Stimulated activated naive CD8-positive, alpha-beta T cell treated with anti-CD3 and anti-CD28 coated beads, Interleukin-15, amount 100 ng/mL, for 72 hours (primary cell): ENCODE data around the gene ATP2A3.
A peak's percentile ranks its signal among the peaks of the same experiment; 100 is the strongest.
"Not testable (repeated sequence)": the region's sequence is repeated elsewhere in the genome, so short reads cannot be mapped to it uniquely, and the experiment has no call there.

ENCODE experiments used
- ATAC-seq: fragments of 150-1000 bp; cut with Tn5 transposase; 2 replicates; pipeline ENCODE4 v1.10.0; 2021; ENCODE audit warnings: mild to moderate bottlenecking, moderate library complexity
- DNase-seq, 2 donors: peaks; one replicate each; pipeline ENCODE4 v3.0.0; 2021 to 2022
- H3K27ac Mint-ChIP-seq, 2 donors: one replicate each; pipeline ENCODE4 v1.8.0; 2022; ENCODE audit warnings: mild to moderate bottlenecking in 2 of 2, mixed read lengths in 2 of 2, moderate library complexity in 2 of 2
- H3K27me3 Mint-ChIP-seq: one replicate; pipeline ENCODE4 v1.8.0; 2022; ENCODE audit warnings: mixed read lengths
- H3K4me1 Mint-ChIP-seq: one replicate; pipeline ENCODE4 v1.8.0; 2022; ENCODE audit warnings: mild to moderate bottlenecking, mixed read lengths
- H3K4me3 Mint-ChIP-seq, 2 donors: one replicate each; pipeline ENCODE4 v1.8.0; 2022; ENCODE audit warnings: mild to moderate bottlenecking in 2 of 2, mixed read lengths in 2 of 2, moderate library complexity in 1 of 2
- H3K9me3 Mint-ChIP-seq, 2 donors: one replicate each; pipeline ENCODE4 v1.8.0; 2022; ENCODE audit warnings: mixed read lengths in 2 of 2

The ATP2A3 gene

GRCh38 chr17:3955673-3955988, 8.6 kb downstream of the ATP2A3 start:
- ATAC-seq (no peak), DNase-seq (no peak)
- Mint-ChIP-seq H3K4me1 (peaks cover 50% of the 10 kb centered on the region), H3K9me3 (no peaks in the 10 kb centered on the region), H3K4me3 (no peak overlapping the region), H3K27me3 (no peaks in the 10 kb centered on the region), H3K27ac (no peak overlapping the region)

GRCh38 chr17:3954976-3955672, 9.1 kb downstream of the ATP2A3 start:
- Mint-ChIP-seq H3K27me3 (no peaks in the 10 kb centered on the region), H3K4me3 (no peak overlapping the region), H3K4me1 (peaks cover 45% of the 10 kb centered on the region), H3K9me3 (no peaks in the 10 kb centered on the region), H3K27ac (peak overlapping the region in 1 of 2 donors; percentile 54)
- DNase-seq (no peak), ATAC-seq (no peak)

GRCh38 chr17:3954086-3954485, 10.2 kb downstream of the ATP2A3 start:
- Mint-ChIP-seq H3K9me3 (no peaks in the 10 kb centered on the region), H3K4me1 (peaks cover 35% of the 10 kb centered on the region), H3K4me3 (no peak overlapping the region), H3K27me3 (no peaks in the 10 kb centered on the region), H3K27ac (no peak overlapping the region)
- no peak for ATAC-seq
- no peak for DNase-seq

- Mint-ChIP-seq H3K9me3 (no peaks in the 10 kb centered on the region), H3K27me3 (no peaks in the 10 kb centered on the region), H3K4me1 (peaks cover 33% of the 10 kb centered on the region), H3K27ac (peak overlapping the region in 1 of 2 donors; percentile 76), H3K4me3 (no peak overlapping the region)
- DNase-seq (no peak), ATAC-seq (no peak)
These were observed 10.7 kb downstream of the ATP2A3 start for GRCh38 chr17:3953542-3953941.

- H3K4me3 Mint-ChIP-seq, result no peak overlapping the region
- no peaks in the 10 kb centered on the region for H3K9me3 Mint-ChIP-seq
- peaks cover 20% of the 10 kb centered on the region for H3K4me1 Mint-ChIP-seq
- no peak for ATAC-seq
- no peaks in the 10 kb centered on the region for H3K27me3 Mint-ChIP-seq
- DNase-seq, result no peak
- H3K27ac Mint-ChIP-seq, result no peak overlapping the region
These were observed 12.1 kb downstream of the ATP2A3 start for GRCh38 chr17:3952186-3952585.

- DNase-seq, result no peak
- H3K9me3 Mint-ChIP-seq, result no peaks in the 10 kb centered on the region
- no peaks in the 10 kb centered on the region for H3K27me3 Mint-ChIP-seq
- no peak overlapping the region for H3K4me3 Mint-ChIP-seq
- H3K4me1 Mint-ChIP-seq, result peaks cover 12% of the 10 kb centered on the region
- no peak overlapping the region for H3K27ac Mint-ChIP-seq
- no peak for ATAC-seq
These were observed 12.8 kb downstream of the ATP2A3 start for GRCh38 chr17:3951420-3951819.

- no peak overlapping the region for H3K4me3 Mint-ChIP-seq
- H3K27ac Mint-ChIP-seq, result no peak overlapping the region
- ATAC-seq, result no peak
- no peaks in the 10 kb centered on the region for H3K27me3 Mint-ChIP-seq
- peaks cover 8% of the 10 kb centered on the region for H3K4me1 Mint-ChIP-seq
- DNase-seq, result no peak
- H3K9me3 Mint-ChIP-seq, result no peaks in the 10 kb centered on the region
These were observed 13.2 kb downstream of the ATP2A3 start for GRCh38 chr17:3951003-3951402.

GRCh38 chr17:3950584-3950983, 13.7 kb downstream of the ATP2A3 start:
- H3K9me3 Mint-ChIP-seq, result no peaks in the 10 kb centered on the region
- no peak overlapping the region for H3K4me3 Mint-ChIP-seq
- peaks cover 8% of the 10 kb centered on the region for H3K4me1 Mint-ChIP-seq

GRCh38 chr17:3949418-3949817, 14.8 kb downstream of the ATP2A3 start:
- Mint-ChIP-seq H3K27ac (peak overlapping the region in 1 of 2 donors; percentile 72), H3K4me3 (no peak overlapping the region), H3K4me1 (peaks cover 5% of the 10 kb centered on the region), H3K27me3 (no peaks in the 10 kb centered on the region), H3K9me3 (no peaks in the 10 kb centered on the region)
- ATAC-seq (no peak), DNase-seq (no peak)

More at GRCh38 chr17:3950584-3950983, 13.7 kb downstream of the ATP2A3 start:
- Mint-ChIP-seq H3K27ac (peak overlapping the region in 1 of 2 donors; percentile 33), H3K27me3 (no peaks in the 10 kb centered on the region)
- DNase-seq (no peak), ATAC-seq (no peak)

- not testable (repeated sequence) for H3K9me3 Mint-ChIP-seq, H3K4me1 Mint-ChIP-seq, H3K4me3 Mint-ChIP-seq, H3K27ac Mint-ChIP-seq, H3K27me3 Mint-ChIP-seq, DNase-seq, ATAC-seq
These were observed 15.7 kb downstream of the ATP2A3 start for GRCh38 chr17:3948551-3948950.

GRCh38 chr17:3947318-3947810, 16.9 kb downstream of the ATP2A3 start:
- H3K27me3 Mint-ChIP-seq, result no peaks in the 10 kb centered on the region
- peaks cover 14% of the 10 kb centered on the region for H3K4me1 Mint-ChIP-seq
- no peak overlapping the region for H3K4me3 Mint-ChIP-seq
- DNase-seq (no peak), ATAC-seq (no peak)
- no peak overlapping the region for H3K27ac Mint-ChIP-seq
- no peaks in the 10 kb centered on the region for H3K9me3 Mint-ChIP-seq

- ATAC-seq, result no peak
- H3K27ac Mint-ChIP-seq, result peak overlapping the region in 1 of 2 donors; percentile 40
These were observed 17.5 kb downstream of the ATP2A3 start for GRCh38 chr17:3946711-3947235.

GRCh38 chr17:3944485-3945388, 19.5 kb downstream of the ATP2A3 start:
- Mint-ChIP-seq H3K4me1 (peaks cover 14% of the 10 kb centered on the region), H3K9me3 (no peaks in the 10 kb centered on the region), H3K4me3 (no peak overlapping the region), H3K27ac (no peak overlapping the region), H3K27me3 (no peaks in the 10 kb centered on the region)
- ATAC-seq (peak; percentile 61), DNase-seq (peak; percentile 44 to 48)

More at GRCh38 chr17:3946711-3947235, 17.5 kb downstream of the ATP2A3 start:
- DNase-seq, result no peak
- H3K4me1 Mint-ChIP-seq, result peaks cover 14% of the 10 kb centered on the region
- H3K4me3 Mint-ChIP-seq, result no peak overlapping the region
- H3K27me3 Mint-ChIP-seq, result no peaks in the 10 kb centered on the region
- no peaks in the 10 kb centered on the region for H3K9me3 Mint-ChIP-seq

GRCh38 chr17:3943240-3943891, 20.9 kb downstream of the ATP2A3 start:
- no peak overlapping the region for H3K4me3 Mint-ChIP-seq
- no peaks in the 10 kb centered on the region for H3K9me3 Mint-ChIP-seq
- DNase-seq (no peak), ATAC-seq (no peak)
- H3K27ac Mint-ChIP-seq, result no peak overlapping the region
- peaks cover 14% of the 10 kb centered on the region for H3K4me1 Mint-ChIP-seq
- no peaks in the 10 kb centered on the region for H3K27me3 Mint-ChIP-seq

- no peak for ATAC-seq
- H3K9me3 Mint-ChIP-seq, result no peaks in the 10 kb centered on the region
- no peak overlapping the region for H3K27ac Mint-ChIP-seq
- peaks cover 14% of the 10 kb centered on the region for H3K4me1 Mint-ChIP-seq
- H3K4me3 Mint-ChIP-seq, result no peak overlapping the region
- H3K27me3 Mint-ChIP-seq, result no peaks in the 10 kb centered on the region
- no peak for DNase-seq
These were observed 23.1 kb downstream of the ATP2A3 start for GRCh38 chr17:3940965-3941698.
